ENCODE results near the gene JSRP1.

JSRP1 gene

GRCh38 chr19:2236314-2237050, 19.7 kb downstream of the JSRP1 start, which contains the start of the genes PLEKHJ1 and SF3A2:
PLEKHJ1 (minus strand) TSS chr19:2236329; CDS start chr19:2236248, 81 bp downstream.
SF3A2 (plus strand) TSS chr19:2236824; CDS start chr19:2243419, 6,595 bp downstream.
- peak within 1 kb of the TSS; percentile 78 for H3K4me3 ChIP-seq (ENCODE audit: control insufficient read depth, low read depth, low read length)
- TF ChIP-seq CTCF (IDR thresholded peaks at IDR 0.05; ENCODE audit: control insufficient read depth, insufficient read depth, low read depth, low read length, missing control alignments): peak; percentile 84
- peak; percentile 86 for DNase-seq (ENCODE audit: low read depth)

- H3K4me3 ChIP-seq (ENCODE audit: control insufficient read depth, low read depth, low read length): peak overlapping the region; percentile 78
- TF ChIP-seq CTCF (IDR thresholded peaks at IDR 0.05; ENCODE audit: control insufficient read depth, insufficient read depth, low read depth, low read length, missing control alignments): no peak
- DNase-seq (ENCODE audit: low read depth): no peak
Observed at GRCh38 chr19:2236064-2236313, 20.2 kb downstream of the JSRP1 start.

- DNase-seq (ENCODE audit: low read depth): no peak
- H3K4me3 ChIP-seq (ENCODE audit: control insufficient read depth, low read depth, low read length): peak overlapping the region; percentile 78
- no peak for TF ChIP-seq CTCF (IDR thresholded peaks at IDR 0.05; ENCODE audit: control insufficient read depth, insufficient read depth, low read depth, low read length, missing control alignments)
Observed at GRCh38 chr19:2235381-2236063, 20.7 kb downstream of the JSRP1 start.

- no peak for DNase-seq (ENCODE audit: low read depth)
- H3K4me3 ChIP-seq (ENCODE audit: control insufficient read depth, low read depth, low read length): peak overlapping the region; percentile 78
- no peak for TF ChIP-seq CTCF (IDR thresholded peaks at IDR 0.05; ENCODE audit: control insufficient read depth, insufficient read depth, low read depth, low read length, missing control alignments)
Observed at GRCh38 chr19:2234996-2235380, 21.2 kb downstream of the JSRP1 start.

- H3K4me3 ChIP-seq (ENCODE audit: control insufficient read depth, low read depth, low read length): no peak overlapping the region
- TF ChIP-seq CTCF (IDR thresholded peaks at IDR 0.05; ENCODE audit: control insufficient read depth, insufficient read depth, low read depth, low read length, missing control alignments): no peak
- no peak for DNase-seq (ENCODE audit: low read depth)
Observed at GRCh38 chr19:2233601-2234280, 22.5 kb downstream of the JSRP1 start.

- H3K4me3 ChIP-seq (ENCODE audit: control insufficient read depth, low read depth, low read length): no peak overlapping the region
- TF ChIP-seq CTCF (IDR thresholded peaks at IDR 0.05; ENCODE audit: control insufficient read depth, insufficient read depth, low read depth, low read length, missing control alignments): no peak
Observed at GRCh38 chr19:2232286-2233151, 23.7 kb downstream of the JSRP1 start.

More at GRCh38 chr19:2232286-2233151, 23.7 kb downstream of the JSRP1 start:
- DNase-seq (ENCODE audit: low read depth): no peak

Data from AG09309 (cell line).